ENCODE results near the gene NALCN.

The NALCN gene

GRCh38 chr13:101242720-101243119, 173.6 kb downstream of the NALCN start:
- Histone ChIP-seq H3K36me3 (ENCODE audit: control insufficient read depth, insufficient read depth, low read length) (no peaks in the 10 kb centered on the region), H3K4me3 (ENCODE audit: low read depth, low read length) (no peak overlapping the region), H3K27ac (ENCODE audit: low read depth, low read length) (no peak overlapping the region), H3K27me3 (ENCODE audit: control insufficient read depth, insufficient read depth, low read length) (no peaks in the 10 kb centered on the region), H3K9me3 (ENCODE audit: control insufficient read depth, insufficient read depth, low read depth, low read length) (no peaks in the 10 kb centered on the region), H3K4me1 (ENCODE audit: control insufficient read depth, insufficient read depth, low read length) (no peaks in the 10 kb centered on the region), H3K9ac (ENCODE audit: low read length) (no peak overlapping the region)

GRCh38 chr13:101238555-101238954, 177.8 kb downstream of the NALCN start:
- Histone ChIP-seq H3K36me3 (ENCODE audit: control insufficient read depth, insufficient read depth, low read length) (no peaks in the 10 kb centered on the region), H3K9me3 (ENCODE audit: control insufficient read depth, insufficient read depth, low read depth, low read length) (no peaks in the 10 kb centered on the region)

GRCh38 chr13:101231751-101232428, 184.4 kb downstream of the NALCN start:
- Histone ChIP-seq H3K4me3 (ENCODE audit: low read depth, low read length) (no peak overlapping the region), H3K36me3 (ENCODE audit: control insufficient read depth, insufficient read depth, low read length) (no peaks in the 10 kb centered on the region), H3K27me3 (ENCODE audit: control insufficient read depth, insufficient read depth, low read length) (no peaks in the 10 kb centered on the region), H3K27ac (ENCODE audit: low read depth, low read length) (no peak overlapping the region), H3K4me1 (ENCODE audit: control insufficient read depth, insufficient read depth, low read length) (no peaks in the 10 kb centered on the region), H3K9me3 (ENCODE audit: control insufficient read depth, insufficient read depth, low read depth, low read length) (no peaks in the 10 kb centered on the region), H3K9ac (ENCODE audit: low read length) (no peak overlapping the region)

More at GRCh38 chr13:101238555-101238954, 177.8 kb downstream of the NALCN start:
- Histone ChIP-seq H3K9ac (ENCODE audit: low read length) (no peak overlapping the region), H3K27me3 (ENCODE audit: control insufficient read depth, insufficient read depth, low read length) (no peaks in the 10 kb centered on the region), H3K4me3 (ENCODE audit: low read depth, low read length) (no peak overlapping the region), H3K27ac (ENCODE audit: low read depth, low read length) (no peak overlapping the region), H3K4me1 (ENCODE audit: control insufficient read depth, insufficient read depth, low read length) (no peaks in the 10 kb centered on the region)

- H3K4me3 ChIP-seq (ENCODE audit: low read depth, low read length) = no peak overlapping the region
- no peaks in the 10 kb centered on the region for H3K27me3 ChIP-seq (ENCODE audit: control insufficient read depth, insufficient read depth, low read length)
- no peak overlapping the region for H3K9ac ChIP-seq (ENCODE audit: low read length)
- no peaks in the 10 kb centered on the region for H3K9me3 ChIP-seq (ENCODE audit: control insufficient read depth, insufficient read depth, low read depth, low read length)
- no peak overlapping the region for H3K27ac ChIP-seq (ENCODE audit: low read depth, low read length)
- no peaks in the 10 kb centered on the region for H3K36me3 ChIP-seq (ENCODE audit: control insufficient read depth, insufficient read depth, low read length)
- no peaks in the 10 kb centered on the region for H3K4me1 ChIP-seq (ENCODE audit: control insufficient read depth, insufficient read depth, low read length)
Measured at GRCh38 chr13:101230271-101230890, 185.9 kb downstream of the NALCN start.

- H3K27me3 ChIP-seq (ENCODE audit: control insufficient read depth, insufficient read depth, low read length) = no peaks in the 10 kb centered on the region
- no peak overlapping the region for H3K9ac ChIP-seq (ENCODE audit: low read length)
- no peak overlapping the region for H3K27ac ChIP-seq (ENCODE audit: low read depth, low read length)
- no peaks in the 10 kb centered on the region for H3K36me3 ChIP-seq (ENCODE audit: control insufficient read depth, insufficient read depth, low read length)
- H3K4me1 ChIP-seq (ENCODE audit: control insufficient read depth, insufficient read depth, low read length) = no peaks in the 10 kb centered on the region
- H3K9me3 ChIP-seq (ENCODE audit: control insufficient read depth, insufficient read depth, low read depth, low read length) = no peaks in the 10 kb centered on the region
- no peak overlapping the region for H3K4me3 ChIP-seq (ENCODE audit: low read depth, low read length)
Measured at GRCh38 chr13:101219609-101220265, 196.6 kb downstream of the NALCN start.

- H3K9ac ChIP-seq (ENCODE audit: low read length) = no peak overlapping the region
- no peaks in the 10 kb centered on the region for H3K27me3 ChIP-seq (ENCODE audit: control insufficient read depth, insufficient read depth, low read length)
- no peaks in the 10 kb centered on the region for H3K36me3 ChIP-seq (ENCODE audit: control insufficient read depth, insufficient read depth, low read length)
- no peak overlapping the region for H3K27ac ChIP-seq (ENCODE audit: low read depth, low read length)
- H3K9me3 ChIP-seq (ENCODE audit: control insufficient read depth, insufficient read depth, low read depth, low read length) = no peaks in the 10 kb centered on the region
- no peaks in the 10 kb centered on the region for H3K4me1 ChIP-seq (ENCODE audit: control insufficient read depth, insufficient read depth, low read length)
- no peak overlapping the region for H3K4me3 ChIP-seq (ENCODE audit: low read depth, low read length)
Measured at GRCh38 chr13:101218484-101218883, 197.8 kb downstream of the NALCN start.

GRCh38 chr13:101217086-101217485, 199.2 kb downstream of the NALCN start:
- Histone ChIP-seq H3K36me3 (ENCODE audit: control insufficient read depth, insufficient read depth, low read length) (no peaks in the 10 kb centered on the region), H3K9ac (ENCODE audit: low read length) (no peak overlapping the region), H3K27ac (ENCODE audit: low read depth, low read length) (no peak overlapping the region), H3K4me3 (ENCODE audit: low read depth, low read length) (no peak overlapping the region), H3K9me3 (ENCODE audit: control insufficient read depth, insufficient read depth, low read depth, low read length) (no peaks in the 10 kb centered on the region), H3K27me3 (ENCODE audit: control insufficient read depth, insufficient read depth, low read length) (no peaks in the 10 kb centered on the region), H3K4me1 (ENCODE audit: control insufficient read depth, insufficient read depth, low read length) (no peaks in the 10 kb centered on the region)

- Histone ChIP-seq H3K4me3 (ENCODE audit: low read depth, low read length) (no peak overlapping the region), H3K4me1 (ENCODE audit: control insufficient read depth, insufficient read depth, low read length) (no peaks in the 10 kb centered on the region), H3K27me3 (ENCODE audit: control insufficient read depth, insufficient read depth, low read length) (no peaks in the 10 kb centered on the region), H3K9me3 (ENCODE audit: control insufficient read depth, insufficient read depth, low read depth, low read length) (no peaks in the 10 kb centered on the region), H3K27ac (ENCODE audit: low read depth, low read length) (no peak overlapping the region), H3K9ac (ENCODE audit: low read length) (no peak overlapping the region), H3K36me3 (ENCODE audit: control insufficient read depth, insufficient read depth, low read length) (no peaks in the 10 kb centered on the region)
Measured at GRCh38 chr13:101211261-101211660, 205.0 kb downstream of the NALCN start.

GRCh38 chr13:101210774-101211173, 205.5 kb downstream of the NALCN start:
- no peak overlapping the region for H3K27ac ChIP-seq (ENCODE audit: low read depth, low read length)
- no peak overlapping the region for H3K4me3 ChIP-seq (ENCODE audit: low read depth, low read length)
- H3K27me3 ChIP-seq (ENCODE audit: control insufficient read depth, insufficient read depth, low read length) = no peaks in the 10 kb centered on the region
- H3K4me1 ChIP-seq (ENCODE audit: control insufficient read depth, insufficient read depth, low read length) = no peaks in the 10 kb centered on the region
- H3K9me3 ChIP-seq (ENCODE audit: control insufficient read depth, insufficient read depth, low read depth, low read length) = no peaks in the 10 kb centered on the region
- H3K9ac ChIP-seq (ENCODE audit: low read length) = no peak overlapping the region
- H3K36me3 ChIP-seq (ENCODE audit: control insufficient read depth, insufficient read depth, low read length) = no peaks in the 10 kb centered on the region

GRCh38 chr13:101209206-101209893, 207.0 kb downstream of the NALCN start:
- no peak overlapping the region for H3K27ac ChIP-seq (ENCODE audit: low read depth, low read length)
- no peaks in the 10 kb centered on the region for H3K9me3 ChIP-seq (ENCODE audit: control insufficient read depth, insufficient read depth, low read depth, low read length)

GRCh38 chr13:101205408-101205807, 210.9 kb downstream of the NALCN start:
- H3K27ac ChIP-seq (ENCODE audit: low read depth, low read length) = no peak overlapping the region
- no peaks in the 10 kb centered on the region for H3K27me3 ChIP-seq (ENCODE audit: control insufficient read depth, insufficient read depth, low read length)
- no peaks in the 10 kb centered on the region for H3K9me3 ChIP-seq (ENCODE audit: control insufficient read depth, insufficient read depth, low read depth, low read length)
- H3K4me3 ChIP-seq (ENCODE audit: low read depth, low read length) = no peak overlapping the region
- H3K9ac ChIP-seq (ENCODE audit: low read length) = no peak overlapping the region
- no peaks in the 10 kb centered on the region for H3K36me3 ChIP-seq (ENCODE audit: control insufficient read depth, insufficient read depth, low read length)
- no peaks in the 10 kb centered on the region for H3K4me1 ChIP-seq (ENCODE audit: control insufficient read depth, insufficient read depth, low read length)

More at GRCh38 chr13:101209206-101209893, 207.0 kb downstream of the NALCN start:
- H3K4me3 ChIP-seq (ENCODE audit: low read depth, low read length) = no peak overlapping the region
- H3K4me1 ChIP-seq (ENCODE audit: control insufficient read depth, insufficient read depth, low read length) = no peaks in the 10 kb centered on the region
- no peaks in the 10 kb centered on the region for H3K36me3 ChIP-seq (ENCODE audit: control insufficient read depth, insufficient read depth, low read length)
- no peak overlapping the region for H3K9ac ChIP-seq (ENCODE audit: low read length)
- no peaks in the 10 kb centered on the region for H3K27me3 ChIP-seq (ENCODE audit: control insufficient read depth, insufficient read depth, low read length)
